GM23338 (cell line): Measurements from ENCODE around the gene PRRT1. TPM values are rescaled to one million over a fixed set of nuclear protein-coding genes. Genes with fewer than 3 reads are reported as not detected.

Experiments
- ATAC-seq: fragments of 200-7000 bp; cut with Tn5 transposase; 3 replicates; pipeline ENCODE4 v1.9.1; 2020
- DNase-seq: peaks from one replicate; pipeline ENCODE4 v3.0.0-alpha.2; 2015; ENCODE audit warnings: low spot score
- H2AFZ ChIP-seq: fragments of 200-600 bp; sonication (generic); 2 replicates; pipeline ENCODE4 v1.8.0; 2016; ENCODE audit warnings: antibody characterized with exemption, mild to moderate bottlenecking, moderate library complexity
- H3F3A ChIP-seq: fragments of 200-600 bp; sonication (generic); replicated peaks from 2 replicates; pipeline ENCODE4 v1.8.0; 2017; ENCODE audit warnings: antibody characterized with exemption, mixed run types, low read depth
- H3K27ac ChIP-seq: fragments of 200-600 bp; sonication (generic); 2 replicates; pipeline ENCODE4 v1.6.1; 2016; ENCODE audit warnings: low read depth
- H3K27me3 ChIP-seq: fragments of 200-600 bp; sonication (generic); 2 replicates; pipeline ENCODE4 v1.8.0; 2016; ENCODE audit warnings: mild to moderate bottlenecking, mixed run types, moderate library complexity; ENCODE audit not compliant: insufficient read depth
- H3K36me3 ChIP-seq: fragments of 200-600 bp; sonication (generic); 2 replicates; pipeline ENCODE4 v1.8.0; 2016; ENCODE audit warnings: mild to moderate bottlenecking; ENCODE audit not compliant: insufficient read depth
- H3K4me1 ChIP-seq: fragments of 200-600 bp; sonication (generic); 2 replicates; pipeline ENCODE4 v1.8.0; 2016; ENCODE audit warnings: mild to moderate bottlenecking, moderate library complexity; ENCODE audit not compliant: insufficient read depth
- H3K4me2 ChIP-seq: fragments of 200-600 bp; sonication (generic); 2 replicates; pipeline ENCODE4 v1.7.1; 2017; ENCODE audit warnings: mixed run types
- H3K4me3 ChIP-seq: fragments of 200-600 bp; sonication (generic); 2 replicates; pipeline ENCODE4 v1.6.1; 2016; ENCODE audit warnings: mixed run types
- H3K79me2 ChIP-seq: fragments of 200-600 bp; sonication (generic); replicated peaks from 2 replicates; pipeline ENCODE4 v1.8.0; 2017; ENCODE audit warnings: mild to moderate bottlenecking; ENCODE audit not compliant: insufficient read depth
- H3K9me2 ChIP-seq: fragments of 200-600 bp; sonication (generic); 2 replicates; pipeline ENCODE4 v1.8.0; 2017; ENCODE audit not compliant: insufficient read depth
- H4K20me1 ChIP-seq: fragments of 200-600 bp; sonication (generic); replicated peaks from 2 replicates; pipeline ENCODE4 v1.8.0; 2017; ENCODE audit warnings: mild to moderate bottlenecking; ENCODE audit not compliant: insufficient read depth
- H3K27ac Mint-ChIP-seq: 2 replicates; pipeline ENCODE4 v1.8.0; 2020; ENCODE audit warnings: inconsistent platforms, mild to moderate bottlenecking, moderate library complexity, mixed read lengths
- H3K27me3 Mint-ChIP-seq: 3 replicates; pipeline ENCODE4 v1.8.0; 2022; ENCODE audit warnings: low read depth, mild to moderate bottlenecking, moderate library complexity, mixed read lengths, inconsistent platforms; ENCODE audit not compliant: insufficient read depth, poor library complexity
- H3K36me3 Mint-ChIP-seq: 3 replicates; pipeline ENCODE4 v1.8.0; 2021; ENCODE audit warnings: low read depth, mild to moderate bottlenecking, inconsistent platforms, moderate library complexity, mixed read lengths
- H3K4me1 Mint-ChIP-seq: 3 replicates; pipeline ENCODE4 v1.8.0; 2020; ENCODE audit warnings: mild to moderate bottlenecking, inconsistent platforms, mixed read lengths
- H3K4me3 Mint-ChIP-seq: 3 replicates; pipeline ENCODE4 v1.8.0; 2021; ENCODE audit warnings: moderate library complexity, mild to moderate bottlenecking, inconsistent platforms, mixed read lengths
- H3K9me3 Mint-ChIP-seq: 3 replicates; pipeline ENCODE4 v1.8.0; 2020; ENCODE audit warnings: moderate library complexity, mild to moderate bottlenecking, inconsistent platforms, mixed read lengths
- CREB1 ChIP-seq: fragments of 250-450 bp; sonication (Bioruptor Pico); IDR thresholded peaks from 2 replicates; pipeline ENCODE4 v1.5.0; 2020; ENCODE audit warnings: low read depth, mild to moderate bottlenecking, moderate library complexity
- EZH2phosphoT487 ChIP-seq: fragments of 200-600 bp; sonication (generic); IDR thresholded peaks from one replicate; pipeline ENCODE4 v1.8.1; 2018; ENCODE audit warnings: antibody characterized with exemption; ENCODE audit not compliant: unreplicated experiment
- JUNB ChIP-seq: IDR thresholded peaks from one replicate; pipeline ENCODE4 v1.6.1; 2016; ENCODE audit warnings: antibody characterized with exemption; ENCODE audit not compliant: unreplicated experiment
- POLR2AphosphoS5 ChIP-seq: IDR thresholded peaks from 2 replicates; pipeline ENCODE4 v1.6.1; 2016; ENCODE audit warnings: antibody characterized with exemption, low read depth
- STAT1 ChIP-seq: IDR thresholded peaks from one replicate; pipeline ENCODE4 v1.6.1; 2016; ENCODE audit warnings: antibody characterized with exemption; ENCODE audit not compliant: unreplicated experiment
- ZNF114 ChIP-seq: fragments of 250-450 bp; sonication (Bioruptor Pico); IDR thresholded peaks from 2 replicates; pipeline ENCODE4 v1.5.0; 2020; ENCODE audit warnings: mild to moderate bottlenecking, moderate library complexity
- ZNF331 ChIP-seq: fragments of 250-450 bp; sonication (Bioruptor Pico); IDR thresholded peaks from 2 replicates; pipeline ENCODE4 v1.5.0; 2020; ENCODE audit warnings: low read depth, mild to moderate bottlenecking, moderate library complexity
- polyA plus RNA-seq: library from polyadenylated mRNA; unstranded; fragments of >200 nt; fragmentation: Nextera tagmentation; extraction: Ambion mirVana; gene quantifications from 2 replicates; pipeline ENCODE4 v1.2.1, GENCODE V29; 2016
- total RNA-seq: library from RNA; depleted of rRNA; stranded (reverse); fragments of >200 nt; shearing (Covaris generic); gene quantifications from 2 replicates; pipeline ENCODE4 v1.2.3, GENCODE V29; 2014
- TF ChIP-seq, protein P1 (sequence below): IDR thresholded peaks from one replicate; pipeline ENCODE4 v1.6.1; 2018; ENCODE audit warnings: antibody characterized with exemption; ENCODE audit not compliant: unreplicated experiment
- TF ChIP-seq, protein P2 (sequence below): IDR thresholded peaks from 2 replicates; pipeline ENCODE4 v1.6.1; 2016; ENCODE audit warnings: antibody characterized with exemption

PRRT1 gene
- total and polyA plus RNA-seq, 2 experiments from 2014 or later = 2.7 TPM; not detected in 1

DNA sequence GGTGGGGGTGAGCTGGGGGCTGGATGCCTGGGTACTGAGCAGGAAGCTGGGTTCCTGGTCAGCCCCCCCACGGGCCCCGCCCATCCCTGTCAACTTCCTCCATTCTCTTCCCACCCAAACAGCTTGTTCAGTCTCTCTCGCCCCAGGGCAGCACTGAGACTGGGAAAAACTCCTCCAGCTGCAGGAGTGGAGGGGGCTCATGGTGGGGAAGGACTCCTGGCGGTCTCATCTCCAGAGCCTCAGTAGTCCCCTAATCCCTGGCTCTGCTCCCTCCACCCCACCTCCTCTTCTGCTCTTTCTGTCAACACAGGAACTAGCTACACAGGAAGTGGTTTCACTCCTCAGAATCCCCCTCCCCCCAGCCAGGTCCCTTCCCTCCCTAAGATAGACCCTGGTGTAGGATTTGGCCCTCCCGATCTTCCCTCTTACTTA, 40.9 kb upstream of the PRRT1 start, which contains the start of gene GPSM3:
GPSM3 (minus strand) TSS at position 36 of the 432 bp plus-strand sequence. CDS start 130 bp downstream, outside the sequence.
- no peak for ATAC-seq
- Mint-ChIP-seq H3K27me3 (peaks cover 28% of the 10 kb centered on the region), H3K4me1 (peaks cover 67% of the 10 kb centered on the region), H3K4me3 (peak within 1 kb of the TSS; percentile 54), H3K27ac (peak within 1 kb of the TSS; percentile 81), H3K36me3 (peaks cover 14% of the 10 kb centered on the region), H3K9me3 (no peaks in the 10 kb centered on the region; the same call in 2 of the 3 replicates)
- TF ChIP-seq, protein P1, sequence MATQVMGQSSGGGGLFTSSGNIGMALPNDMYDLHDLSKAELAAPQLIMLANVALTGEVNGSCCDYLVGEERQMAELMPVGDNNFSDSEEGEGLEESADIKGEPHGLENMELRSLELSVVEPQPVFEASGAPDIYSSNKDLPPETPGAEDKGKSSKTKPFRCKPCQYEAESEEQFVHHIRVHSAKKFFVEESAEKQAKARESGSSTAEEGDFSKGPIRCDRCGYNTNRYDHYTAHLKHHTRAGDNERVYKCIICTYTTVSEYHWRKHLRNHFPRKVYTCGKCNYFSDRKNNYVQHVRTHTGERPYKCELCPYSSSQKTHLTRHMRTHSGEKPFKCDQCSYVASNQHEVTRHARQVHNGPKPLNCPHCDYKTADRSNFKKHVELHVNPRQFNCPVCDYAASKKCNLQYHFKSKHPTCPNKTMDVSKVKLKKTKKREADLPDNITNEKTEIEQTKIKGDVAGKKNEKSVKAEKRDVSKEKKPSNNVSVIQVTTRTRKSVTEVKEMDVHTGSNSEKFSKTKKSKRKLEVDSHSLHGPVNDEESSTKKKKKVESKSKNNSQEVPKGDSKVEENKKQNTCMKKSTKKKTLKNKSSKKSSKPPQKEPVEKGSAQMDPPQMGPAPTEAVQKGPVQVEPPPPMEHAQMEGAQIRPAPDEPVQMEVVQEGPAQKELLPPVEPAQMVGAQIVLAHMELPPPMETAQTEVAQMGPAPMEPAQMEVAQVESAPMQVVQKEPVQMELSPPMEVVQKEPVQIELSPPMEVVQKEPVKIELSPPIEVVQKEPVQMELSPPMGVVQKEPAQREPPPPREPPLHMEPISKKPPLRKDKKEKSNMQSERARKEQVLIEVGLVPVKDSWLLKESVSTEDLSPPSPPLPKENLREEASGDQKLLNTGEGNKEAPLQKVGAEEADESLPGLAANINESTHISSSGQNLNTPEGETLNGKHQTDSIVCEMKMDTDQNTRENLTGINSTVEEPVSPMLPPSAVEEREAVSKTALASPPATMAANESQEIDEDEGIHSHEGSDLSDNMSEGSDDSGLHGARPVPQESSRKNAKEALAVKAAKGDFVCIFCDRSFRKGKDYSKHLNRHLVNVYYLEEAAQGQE = no peak
- TF ChIP-seq, protein P2, sequence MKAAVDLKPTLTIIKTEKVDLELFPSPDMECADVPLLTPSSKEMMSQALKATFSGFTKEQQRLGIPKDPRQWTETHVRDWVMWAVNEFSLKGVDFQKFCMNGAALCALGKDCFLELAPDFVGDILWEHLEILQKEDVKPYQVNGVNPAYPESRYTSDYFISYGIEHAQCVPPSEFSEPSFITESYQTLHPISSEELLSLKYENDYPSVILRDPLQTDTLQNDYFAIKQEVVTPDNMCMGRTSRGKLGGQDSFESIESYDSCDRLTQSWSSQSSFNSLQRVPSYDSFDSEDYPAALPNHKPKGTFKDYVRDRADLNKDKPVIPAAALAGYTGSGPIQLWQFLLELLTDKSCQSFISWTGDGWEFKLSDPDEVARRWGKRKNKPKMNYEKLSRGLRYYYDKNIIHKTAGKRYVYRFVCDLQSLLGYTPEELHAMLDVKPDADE = 0 out of 2 replicates have a peak, but pooled peaks have one; percentile 36
- H3K27ac ChIP-seq = 0 out of 2 replicates have a peak within 1 kb of the TSS, but pooled peaks have one; percentile 28
- no peak within 1 kb of the TSS for H2AFZ ChIP-seq
- peaks cover under 1% of the 10 kb centered on the region; the same call in 1 of the 2 replicates for H3K36me3 ChIP-seq
- H3K4me2 ChIP-seq = peak within 1 kb of the TSS; percentile 78
- H4K20me1 ChIP-seq = no peaks in the 10 kb centered on the region
- H3K9me2 ChIP-seq = no peaks in the 10 kb centered on the region
- H3K79me2 ChIP-seq = peaks cover 12% of the 10 kb centered on the region
- H3K4me1 ChIP-seq = peaks cover 59% of the 10 kb centered on the region
- peak within 1 kb of the TSS; percentile 43 for H3K4me3 ChIP-seq
- peak; percentile 85 for DNase-seq
- no peaks in the 10 kb centered on the region for H3K27me3 ChIP-seq
- peaks cover 21% of the 10 kb centered on the region for H3F3A ChIP-seq

DNA sequence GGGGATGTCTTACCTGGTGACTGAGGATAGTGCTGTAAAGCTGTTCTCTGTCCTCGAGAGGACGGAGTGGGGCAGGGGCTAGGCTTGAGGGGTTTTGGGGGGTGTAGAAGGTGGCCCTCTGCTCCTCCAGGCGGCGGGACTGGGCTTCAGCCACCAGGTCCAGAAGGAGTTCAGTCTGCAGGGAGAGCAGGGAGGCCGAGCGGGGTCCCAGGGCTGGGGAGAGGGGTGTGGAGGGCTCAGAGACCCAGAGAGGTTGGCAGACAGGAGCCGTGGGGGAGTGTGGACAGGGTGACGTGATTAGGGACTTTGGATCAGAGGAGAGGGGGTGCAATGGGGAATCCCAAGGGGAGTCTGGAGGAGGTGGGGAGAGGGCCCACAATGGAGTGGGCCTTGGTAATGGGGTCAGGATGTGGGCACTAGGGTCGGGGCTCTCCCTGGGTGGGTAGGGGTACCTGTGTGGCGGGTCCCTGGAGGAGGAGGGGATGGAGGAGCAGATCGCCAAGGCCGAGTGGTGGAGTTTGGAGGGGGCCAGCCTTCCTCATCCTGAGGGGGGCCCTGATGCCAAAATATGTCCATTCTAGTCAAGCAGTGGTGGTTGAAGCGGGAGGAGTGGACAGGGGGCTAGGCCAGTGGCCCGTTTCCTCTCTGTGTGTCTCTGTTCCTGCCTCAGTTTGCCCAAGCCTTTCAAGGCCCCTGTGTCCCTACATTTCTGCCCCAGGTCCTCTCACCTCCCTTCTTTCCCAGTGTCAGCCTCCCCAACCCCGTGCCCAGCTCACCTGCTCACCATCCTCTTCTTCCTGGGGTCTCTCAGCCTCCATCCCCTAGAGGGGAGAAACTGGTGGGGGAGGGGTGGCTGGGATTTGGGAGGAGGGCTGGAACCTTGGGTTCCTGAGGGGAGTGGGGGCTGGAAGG, 40.2 kb upstream of the PRRT1 start:
- H3K36me3 ChIP-seq = peaks cover 3% of the 10 kb centered on the region; the same call in 1 of the 2 replicates
- H3K4me1 ChIP-seq = peaks cover 53% of the 10 kb centered on the region
- Mint-ChIP-seq H3K27me3 (peaks cover 32% of the 10 kb centered on the region), H3K36me3 (peaks cover 21% of the 10 kb centered on the region), H3K27ac (peak overlapping the region; percentile 78), H3K4me1 (peaks cover 64% of the 10 kb centered on the region), H3K4me3 (peak overlapping the region; percentile 48), H3K9me3 (no peaks in the 10 kb centered on the region; the same call in 2 of the 3 replicates)
- peaks cover 12% of the 10 kb centered on the region for H3K79me2 ChIP-seq
- no peaks in the 10 kb centered on the region for H4K20me1 ChIP-seq
- H3K4me3 ChIP-seq = peak overlapping the region; percentile 43; the same call in 1 of the 2 replicates
- H3K27ac ChIP-seq = no peak overlapping the region
- no peaks in the 10 kb centered on the region for H3K27me3 ChIP-seq
- H2AFZ ChIP-seq = no peak overlapping the region
- peaks cover 16% of the 10 kb centered on the region for H3F3A ChIP-seq
- DNase-seq = no peak
- no peaks in the 10 kb centered on the region for H3K9me2 ChIP-seq
- peak overlapping the region; percentile 78 for H3K4me2 ChIP-seq
- ATAC-seq = no peak
- TF ChIP-seq CREB1 (CRISPR knock-in tag) = no peak
- no peak for TF ChIP-seq POLR2AphosphoS5
- TF ChIP-seq ZNF114 (CRISPR knock-in tag) = no peak
- TF ChIP-seq STAT1 = no peak
- TF ChIP-seq, protein P1 = no peak
- no peak for TF ChIP-seq JUNB
- no peak for TF ChIP-seq EZH2phosphoT487
- TF ChIP-seq, protein P2 = no peak
- no peak for TF ChIP-seq ZNF331
